Parathyroid adenoma (tissue), 2 donors: ENCODE data around the gene TUFM.
"Not testable (repeated sequence)": the region's sequence is repeated elsewhere in the genome, so short reads cannot be mapped to it uniquely, and the experiment has no call there.

Source experiments
- H2AFZ ChIP-seq: fragments of 300-600 bp; sonication (generic); one replicate; pipeline ENCODE4 v1.7.0; 2017; ENCODE audit warnings: antibody characterized with exemption, mild to moderate bottlenecking
- H3K27ac ChIP-seq: fragments of 300-600 bp; sonication (generic); one replicate; pipeline ENCODE4 v1.7.0; 2017
- H3K27me3 ChIP-seq: fragments of 300-600 bp; sonication (generic); one replicate; pipeline ENCODE4 v1.7.0; 2017; ENCODE audit warnings: low read length; ENCODE audit not compliant: control insufficient read depth, insufficient read depth
- H3K36me3 ChIP-seq: fragments of 300-600 bp; sonication (generic); one replicate; pipeline ENCODE4 v1.7.0; 2017; ENCODE audit warnings: low read length; ENCODE audit not compliant: control insufficient read depth, insufficient read depth
- H3K4me1 ChIP-seq: fragments of 300-600 bp; sonication (generic); one replicate; pipeline ENCODE4 v1.7.0; 2017; ENCODE audit warnings: control low read depth
- H3K4me2 ChIP-seq: fragments of 300-600 bp; sonication (generic); one replicate; pipeline ENCODE4 v1.7.0; 2017; ENCODE audit warnings: low read length
- H3K4me3 ChIP-seq: fragments of 300-600 bp; sonication (generic); one replicate; pipeline ENCODE4 v1.7.0; 2017; ENCODE audit warnings: low read depth, low read length
- H3K79me2 ChIP-seq: fragments of 300-600 bp; sonication (generic); one replicate; pipeline ENCODE4 v1.7.0; 2017; ENCODE audit warnings: control low read depth
- H3K9ac ChIP-seq: fragments of 300-600 bp; sonication (generic); one replicate; pipeline ENCODE4 v1.7.0; 2017; ENCODE audit warnings: mild to moderate bottlenecking
- H3K9me3 ChIP-seq: fragments of 300-600 bp; sonication (generic); one replicate; pipeline ENCODE4 v1.7.0; 2017; ENCODE audit warnings: low read length; ENCODE audit not compliant: control insufficient read depth
- CTCF ChIP-seq: fragments of 300-600 bp; sonication (generic); IDR thresholded peaks from one replicate; pipeline ENCODE4 v1.7.0; 2017; ENCODE audit warnings: antibody characterized with exemption, mild to moderate bottlenecking
- donor health status: primary hyperparathyroidism.

The TUFM gene

GRCh38 chr16:28846080-28846932 is at the start of gene TUFM:
TUFM (minus strand) TSS chr16:28846348; CDS start chr16:28846269, 79 bp downstream.
- H3K36me3 ChIP-seq: no peaks in the 10 kb centered on the region
- H3K4me3 ChIP-seq: peak within 1 kb of the TSS; percentile 82
- TF ChIP-seq CTCF: peak; percentile 86
- no peaks in the 10 kb centered on the region for H3K27me3 ChIP-seq
- H3K27ac ChIP-seq: peak within 1 kb of the TSS; percentile 79
- peaks cover 12% of the 10 kb centered on the region for H3K79me2 ChIP-seq
- peaks cover 12% of the 10 kb centered on the region for H3K4me1 ChIP-seq
- H3K9ac ChIP-seq: peak within 1 kb of the TSS; percentile 84
- peak within 1 kb of the TSS; percentile 99 for H2AFZ ChIP-seq
- H3K9me3 ChIP-seq: no peaks in the 10 kb centered on the region
- peak within 1 kb of the TSS; percentile 96 for H3K4me2 ChIP-seq

- TF ChIP-seq CTCF: no peak
- Histone ChIP-seq H3K4me3 (no peak overlapping the region), H3K9me3 (no peaks in the 10 kb centered on the region), H3K4me2 (no peak overlapping the region), H3K36me3 (no peaks in the 10 kb centered on the region), H3K27me3 (no peaks in the 10 kb centered on the region), H3K79me2 (no peaks in the 10 kb centered on the region), H3K9ac (no peak overlapping the region), H3K27ac (no peak overlapping the region), H3K4me1 (no peaks in the 10 kb centered on the region), H2AFZ (no peak overlapping the region)
These were observed 49.5 kb upstream of the TUFM start for GRCh38 chr16:28895609-28896008.

- no peak overlapping the region for H3K9ac ChIP-seq
- H3K4me1 ChIP-seq: no peaks in the 10 kb centered on the region
- no peak overlapping the region for H3K27ac ChIP-seq
- no peak for TF ChIP-seq CTCF
- H3K27me3 ChIP-seq: no peaks in the 10 kb centered on the region
- H3K4me3 ChIP-seq: no peak overlapping the region
- H3K79me2 ChIP-seq: no peaks in the 10 kb centered on the region
- H3K36me3 ChIP-seq: no peaks in the 10 kb centered on the region
- H3K4me2 ChIP-seq: no peak overlapping the region
- no peak overlapping the region for H2AFZ ChIP-seq
- no peaks in the 10 kb centered on the region for H3K9me3 ChIP-seq
These were observed 47.1 kb upstream of the TUFM start for GRCh38 chr16:28893291-28893690.

- Histone ChIP-seq H3K9ac (no peak overlapping the region), H2AFZ (no peak overlapping the region), H3K9me3 (no peaks in the 10 kb centered on the region), H3K4me3 (no peak overlapping the region), H3K79me2 (no peaks in the 10 kb centered on the region), H3K27ac (no peak overlapping the region), H3K27me3 (no peaks in the 10 kb centered on the region), H3K4me2 (no peak overlapping the region), H3K36me3 (no peaks in the 10 kb centered on the region), H3K4me1 (no peaks in the 10 kb centered on the region)
- no peak for TF ChIP-seq CTCF
These were observed 46.1 kb upstream of the TUFM start for GRCh38 chr16:28891964-28892890.

GRCh38 chr16:28890355-28890754 is 44.2 kb upstream of the TUFM start:
- H3K9me3 ChIP-seq, H3K27me3 ChIP-seq, H2AFZ ChIP-seq, H3K79me2 ChIP-seq, H3K36me3 ChIP-seq, H3K9ac ChIP-seq, H3K4me1 ChIP-seq, H3K27ac ChIP-seq, H3K4me2 ChIP-seq, H3K4me3 ChIP-seq: not testable (repeated sequence)
